Ascending aorta (tissue), 2 donors: ENCODE measurements around the gene CCDC57. TPM values are rescaled to one million over a fixed set of nuclear protein-coding genes. Genes with fewer than 3 reads are reported as not detected.

ENCODE experiments used
- DNase-seq, 2 donors: peaks; one replicate each; pipeline ENCODE4 v3.0.0-alpha.2; 2019; ENCODE audit warnings: low spot score in 2 of 2
- H3K27ac ChIP-seq, 2 donors: fragments of 200-600 bp; sonication (generic); one replicate each; pipeline ENCODE4 v1.5.1; 2016 to 2017; ENCODE audit warnings: mild to moderate bottlenecking in 1 of 2
- H3K27me3 ChIP-seq: fragments of 200-600 bp; sonication (generic); one replicate; pipeline ENCODE4 v1.5.1; 2017
- H3K36me3 ChIP-seq, 2 donors: fragments of 200-600 bp; sonication (generic); one replicate each; pipeline ENCODE4 v1.5.1; 2016
- H3K4me1 ChIP-seq, 2 donors: fragments of 200-600 bp; sonication (generic); one replicate each; pipeline ENCODE4 v1.5.1; 2016 to 2017; ENCODE audit warnings: mild to moderate bottlenecking in 1 of 2
- H3K4me3 ChIP-seq, 2 donors: fragments of 200-600 bp; sonication (generic); one replicate each; pipeline ENCODE4 v1.5.1; 2016 to 2017; ENCODE audit warnings: mild to moderate bottlenecking in 1 of 2
- H3K9me3 ChIP-seq, 2 donors: fragments of 200-600 bp; sonication (generic); one replicate each; pipeline ENCODE4 v1.5.1; 2016
- intact Hi-C: fragments of 100-400 bp; cut with DNase I; formaldehyde crosslinking; loops from one replicate; pipeline ENCODE4 v1.15.1; 2023
- total RNA-seq: library from RNA; depleted of rRNA; stranded (reverse); fragments of >200 nt; gene quantifications from one replicate; pipeline ENCODE4 v1.1.0, GENCODE V29; 2016
- TF ChIP-seq, protein P1 (sequence below), 3 experiments: fragments of 200-600 bp in 2 of 3; fragments of 450-650 bp in 1 of 3; sonication (generic) in 2 of 3; IDR thresholded peaks; one replicate each; pipeline ENCODE4 v1.5.1; 2016 to 2019; ENCODE audit warnings: antibody characterized with exemption in 3 of 3, mild to moderate bottlenecking in 1 of 3, moderate library complexity in 1 of 3

Gene CCDC57
- total RNA-seq, 1 donor from 2014 or later, result 12.8 TPM

DNA sequence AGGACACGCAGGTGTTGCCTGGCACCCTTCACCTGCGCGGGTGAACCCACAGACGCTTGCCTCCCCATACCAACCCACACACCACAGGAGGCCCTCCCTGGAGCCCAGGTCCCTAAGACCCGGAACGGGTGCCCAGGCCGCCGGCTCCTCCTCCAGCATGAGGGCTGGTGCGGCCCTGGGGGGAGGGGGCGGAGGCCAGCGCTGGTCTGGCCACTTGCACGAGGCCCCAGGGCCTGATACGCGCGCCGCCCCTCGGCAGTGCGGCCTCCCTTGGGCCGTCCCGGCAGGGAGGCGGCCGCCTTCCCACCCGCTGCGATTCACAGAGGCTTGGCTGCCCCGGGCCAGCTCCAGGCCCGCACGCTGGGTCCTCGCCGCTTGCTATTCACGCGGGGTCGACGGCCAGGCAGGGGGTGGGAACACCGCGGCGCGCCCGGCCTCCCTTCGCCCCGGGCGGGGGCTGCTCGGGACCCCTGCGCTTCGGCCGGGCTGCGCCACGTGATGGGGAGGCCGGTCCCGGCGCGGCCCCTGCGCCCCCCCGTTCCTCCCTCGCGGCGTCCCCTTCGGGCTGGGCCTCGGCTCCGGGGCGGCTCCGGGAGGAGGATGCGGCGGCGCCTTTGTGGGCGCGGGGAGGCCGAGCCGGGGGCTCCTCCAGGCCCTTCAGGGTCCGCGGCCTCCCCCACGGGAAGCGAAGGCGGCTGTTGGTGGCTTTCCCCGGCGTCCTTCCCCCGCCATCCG lies 115.3 kb downstream of the CCDC57 start:
- Histone ChIP-seq H3K4me3 (peak overlapping the region; percentile 67 to 98), H3K27me3 (no peaks in the 10 kb centered on the region), H3K4me1 (peaks cover 14 to 16% of the 10 kb centered on the region in 2 donors), H3K9me3 (no peaks in the 10 kb centered on the region), H3K36me3 (peaks cover 28 to 34% of the 10 kb centered on the region in 2 donors), H3K27ac (peak overlapping the region; percentile 94 to 96)
- intact Hi-C loops, result loop anchor here (5.0 kb wide), 1 partner anchor 170 kb away; the partner anchor contains the start of gene MAFG
- TF ChIP-seq, protein P1, sequence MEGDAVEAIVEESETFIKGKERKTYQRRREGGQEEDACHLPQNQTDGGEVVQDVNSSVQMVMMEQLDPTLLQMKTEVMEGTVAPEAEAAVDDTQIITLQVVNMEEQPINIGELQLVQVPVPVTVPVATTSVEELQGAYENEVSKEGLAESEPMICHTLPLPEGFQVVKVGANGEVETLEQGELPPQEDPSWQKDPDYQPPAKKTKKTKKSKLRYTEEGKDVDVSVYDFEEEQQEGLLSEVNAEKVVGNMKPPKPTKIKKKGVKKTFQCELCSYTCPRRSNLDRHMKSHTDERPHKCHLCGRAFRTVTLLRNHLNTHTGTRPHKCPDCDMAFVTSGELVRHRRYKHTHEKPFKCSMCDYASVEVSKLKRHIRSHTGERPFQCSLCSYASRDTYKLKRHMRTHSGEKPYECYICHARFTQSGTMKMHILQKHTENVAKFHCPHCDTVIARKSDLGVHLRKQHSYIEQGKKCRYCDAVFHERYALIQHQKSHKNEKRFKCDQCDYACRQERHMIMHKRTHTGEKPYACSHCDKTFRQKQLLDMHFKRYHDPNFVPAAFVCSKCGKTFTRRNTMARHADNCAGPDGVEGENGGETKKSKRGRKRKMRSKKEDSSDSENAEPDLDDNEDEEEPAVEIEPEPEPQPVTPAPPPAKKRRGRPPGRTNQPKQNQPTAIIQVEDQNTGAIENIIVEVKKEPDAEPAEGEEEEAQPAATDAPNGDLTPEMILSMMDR (IDR thresholded peaks at IDR 0.05), result no peak
- no peak for DNase-seq

DNA sequence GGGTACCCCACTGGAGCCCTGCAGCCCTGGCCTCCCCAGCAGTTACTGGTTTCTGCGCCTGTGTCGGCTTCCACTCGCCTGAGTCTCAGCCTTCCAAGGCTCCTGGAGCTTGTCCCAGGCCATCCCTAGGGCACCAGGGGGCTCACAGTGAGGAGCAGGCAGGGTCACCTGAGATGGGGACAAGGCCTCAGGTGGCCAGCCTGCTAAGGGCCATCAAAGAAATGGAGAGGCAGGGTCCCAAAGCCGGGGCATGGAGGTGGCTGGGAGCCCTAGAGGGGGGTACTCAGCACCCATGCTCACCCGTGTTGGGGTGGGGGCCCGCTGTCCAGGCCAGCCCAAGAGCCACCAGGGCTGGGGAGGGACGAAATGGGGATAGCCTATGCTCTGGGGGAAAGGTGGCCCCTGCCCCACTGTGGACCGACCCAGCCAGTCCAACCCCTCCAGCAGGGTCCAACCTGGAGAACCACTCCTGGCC lies 115.9 kb downstream of the CCDC57 start:
- peaks cover 14 to 16% of the 10 kb centered on the region in 2 donors for H3K4me1 ChIP-seq
- no peaks in the 10 kb centered on the region for H3K27me3 ChIP-seq
- H3K36me3 ChIP-seq, result peaks cover 34 to 40% of the 10 kb centered on the region in 2 donors
- intact Hi-C loops, result loop anchor here (5.0 kb wide), 1 partner anchor 169 kb away; the partner anchor contains the start of gene MAFG
- peak overlapping the region; percentile 67 to 98 for H3K4me3 ChIP-seq
- TF ChIP-seq, protein P1 (IDR thresholded peaks at IDR 0.05), result no peak
- H3K27ac ChIP-seq, result peak overlapping the region; percentile 94 to 96
- no peak for DNase-seq
- no peaks in the 10 kb centered on the region for H3K9me3 ChIP-seq

DNA sequence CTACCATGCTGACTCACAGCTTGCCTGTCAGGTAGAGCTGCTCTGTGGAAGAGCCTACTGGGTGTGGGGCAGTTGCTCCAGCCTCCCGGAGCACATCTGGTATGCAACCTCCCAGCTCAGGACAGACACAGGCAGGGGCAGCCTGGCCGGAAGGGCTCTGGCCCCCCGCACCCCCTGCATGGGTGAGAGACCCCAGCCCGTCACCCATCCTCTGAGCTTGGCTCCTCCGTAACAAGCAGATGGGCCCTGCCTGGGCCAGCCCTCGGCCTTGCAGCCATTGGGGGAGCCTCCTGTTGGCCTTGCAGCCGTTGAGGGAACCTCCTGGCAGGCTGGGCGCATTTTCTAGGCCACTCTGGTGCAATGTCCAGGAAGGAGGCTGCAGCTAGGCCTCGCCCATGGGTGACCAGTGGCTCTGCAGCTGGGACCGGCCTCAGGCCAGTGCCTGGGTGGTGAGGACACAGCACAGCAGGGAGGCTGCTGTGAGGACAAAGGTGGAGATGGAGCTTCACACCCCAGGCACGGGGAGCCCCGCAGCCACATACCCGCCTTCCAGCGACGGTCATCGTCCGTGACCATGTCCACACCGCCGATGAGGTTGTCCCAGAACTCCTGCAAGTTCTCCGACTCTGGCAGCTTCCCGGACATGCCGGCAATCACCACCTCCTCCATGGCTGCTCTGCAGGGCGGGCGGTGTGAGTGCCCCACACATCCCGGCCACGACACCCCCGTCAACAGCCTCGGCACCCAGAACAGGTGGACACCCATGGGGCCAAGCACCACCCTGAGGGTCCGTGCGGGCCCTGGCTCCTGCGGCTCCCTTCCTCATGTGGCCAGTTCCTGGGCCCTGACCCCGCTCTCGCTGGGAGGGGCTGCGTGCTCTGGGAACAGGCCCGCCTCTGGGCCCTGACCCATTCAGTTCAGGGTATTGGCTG lies 116.6 kb downstream of the CCDC57 start:
- H3K4me3 ChIP-seq, result peak overlapping the region in 1 of 2 donors; percentile 98

DNA sequence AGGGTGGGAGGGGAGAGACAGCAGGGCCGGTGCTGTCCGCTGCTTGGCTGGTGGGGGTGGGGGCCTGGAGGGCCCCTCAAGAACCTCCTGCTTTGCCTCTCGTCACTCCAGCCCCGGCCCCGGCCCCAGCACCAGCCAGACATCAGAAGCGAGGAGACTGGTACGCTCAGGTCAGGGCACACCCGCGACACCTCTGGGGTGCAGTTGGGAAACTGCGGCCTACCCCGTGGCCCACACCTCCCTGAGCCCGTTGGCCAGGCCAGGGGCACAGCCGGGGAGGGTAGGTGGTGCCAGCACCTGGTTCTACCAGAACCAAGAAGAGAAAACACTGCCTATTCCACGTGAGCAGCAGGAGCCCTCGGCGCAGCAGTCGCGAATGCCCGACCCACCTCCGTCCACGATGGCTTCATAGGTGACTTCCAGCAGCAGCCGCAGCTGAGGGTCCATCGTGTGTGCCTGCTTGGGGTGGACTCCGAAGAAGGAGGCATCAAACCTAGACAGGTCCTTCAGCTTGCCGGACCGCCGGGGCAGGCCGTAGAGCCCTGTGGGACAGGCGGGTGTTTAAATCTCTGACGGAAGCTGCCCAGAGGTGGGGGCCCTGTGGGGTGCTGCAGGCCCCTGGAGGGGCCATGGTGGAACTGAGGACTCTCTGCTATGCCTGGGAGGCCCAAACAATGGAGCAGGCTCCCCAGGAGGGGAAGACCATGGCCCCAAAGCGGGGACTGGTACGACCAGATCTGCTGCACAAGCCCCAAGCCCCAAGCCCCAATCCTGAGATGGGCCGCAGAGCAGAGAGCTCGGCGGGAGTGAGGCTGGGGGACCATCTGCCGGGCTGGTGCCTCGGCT lies 117.5 kb downstream of the CCDC57 start:
- H3K4me3 ChIP-seq, result no peak overlapping the region
- peaks cover 14 to 16% of the 10 kb centered on the region in 2 donors for H3K4me1 ChIP-seq
- H3K27ac ChIP-seq, result no peak overlapping the region
- no peaks in the 10 kb centered on the region for H3K27me3 ChIP-seq
- intact Hi-C loops, result loop anchor here (5.0 kb wide), 1 partner anchor 168 kb away; the partner anchor contains the start of gene MAFG
- no peaks in the 10 kb centered on the region for H3K9me3 ChIP-seq
- TF ChIP-seq, protein P1 (IDR thresholded peaks at IDR 0.05), result no peak
- peaks cover 48 to 56% of the 10 kb centered on the region in 2 donors for H3K36me3 ChIP-seq
- no peak for DNase-seq

More for the DNA sequence above, 116.6 kb downstream of the CCDC57 start:
- H3K36me3 ChIP-seq, result peaks cover 39 to 48% of the 10 kb centered on the region in 2 donors
- no peaks in the 10 kb centered on the region for H3K27me3 ChIP-seq
- intact Hi-C loops, result loop anchor here (5.0 kb wide), 1 partner anchor 169 kb away; the partner anchor contains the start of gene MAFG
- H3K9me3 ChIP-seq, result no peaks in the 10 kb centered on the region
- TF ChIP-seq, protein P1 (IDR thresholded peaks at IDR 0.05), result no peak
- DNase-seq, result no peak
- H3K4me1 ChIP-seq, result peaks cover 14 to 16% of the 10 kb centered on the region in 2 donors
- no peak overlapping the region for H3K27ac ChIP-seq
